CD4-positive, alpha-beta T cell (primary cell): ENCODE measurements around the gene NLGN1. TPM values are rescaled to one million over a fixed set of nuclear protein-coding genes. Genes with fewer than 3 reads are reported as not detected.

Experiments used
- ATAC-seq: fragments of 200-7000 bp; cut with Tn5 transposase; one replicate; pipeline ENCODE4 v1.10.0; 2022; ENCODE audit warnings: mild to moderate bottlenecking; ENCODE audit not compliant: poor library complexity
- CTCF ChIA-PET: fragments of 350-600 bp; sonication (Branson Sonifier 250); formaldehyde crosslinking; loops from one replicate; lab custom pipeline; 2021; ENCODE audit warnings: antibody characterized with exemption, inconsistent platforms; lab: Charles Lee
- POLR2A ChIA-PET: fragments of 350-600 bp; sonication (Branson Sonifier 250); formaldehyde crosslinking; loops from one replicate; lab custom pipeline; 2021; ENCODE audit warnings: antibody characterized with exemption, inconsistent platforms; lab: Charles Lee
- DNase-seq, 14 experiments: peaks; one replicate each; pipeline ENCODE4 v3.0.0-alpha.2; 2013 to 2020; ENCODE audit warnings: mixed read lengths in 2 of 14
- H3K27ac ChIP-seq, 2 donors: one replicate each; pipeline versions ENCODE4 v1.5.1 to v1.7.0; 2013; ENCODE audit warnings: low read length in 2 of 2, low read depth in 1 of 2, mild to moderate bottlenecking in 1 of 2
- H3K27me3 ChIP-seq, 2 experiments: 1 replicate in 1 of 2; 2 replicates in 1 of 2; pipeline versions ENCODE4 v1.6.1 to v1.7.0; 2013; ENCODE audit warnings: low read length in 2 of 2, control low read depth in 1 of 2, mild to moderate bottlenecking in 1 of 2, moderate library complexity in 1 of 2; ENCODE audit not compliant: insufficient read depth in 2 of 2, control insufficient read depth in 1 of 2
- H3K36me3 ChIP-seq: one replicate; pipeline ENCODE4 v1.6.1; 2013; ENCODE audit warnings: low read length, control low read depth; ENCODE audit not compliant: insufficient read depth
- H3K4me1 ChIP-seq: one replicate; pipeline ENCODE4 v1.6.1; 2013; ENCODE audit warnings: low read length, control low read depth; ENCODE audit not compliant: insufficient read depth
- H3K4me3 ChIP-seq: one replicate; pipeline ENCODE4 v1.5.1; 2013; ENCODE audit warnings: mild to moderate bottlenecking, low read length, moderate library complexity
- H3K9me3 ChIP-seq, 2 experiments: 1 replicate in 1 of 2; 2 replicates in 1 of 2; pipeline versions ENCODE4 v1.6.1 to v1.7.0; 2013; ENCODE audit warnings: low read length in 2 of 2, mild to moderate bottlenecking in 2 of 2, control low read depth in 1 of 2, moderate library complexity in 1 of 2; ENCODE audit not compliant: control insufficient read depth in 1 of 2, insufficient read depth in 1 of 2
- H3K27ac Mint-ChIP-seq: one replicate; pipeline ENCODE4 v1.8.0; 2020; ENCODE audit warnings: mixed read lengths
- H3K27me3 Mint-ChIP-seq: one replicate; pipeline ENCODE4 v1.8.0; 2021; ENCODE audit warnings: mixed read lengths
- H3K36me3 Mint-ChIP-seq: one replicate; pipeline ENCODE4 v1.8.0; 2021; ENCODE audit warnings: low read depth, mixed read lengths
- H3K4me1 Mint-ChIP-seq: one replicate; pipeline ENCODE4 v1.8.0; 2021; ENCODE audit warnings: low read depth, mixed read lengths
- H3K4me3 Mint-ChIP-seq: one replicate; pipeline ENCODE4 v1.8.0; 2020; ENCODE audit warnings: mild to moderate bottlenecking, mixed read lengths
- H3K9me3 Mint-ChIP-seq: one replicate; pipeline ENCODE4 v1.8.0; 2020; ENCODE audit warnings: mixed read lengths
- intact Hi-C, 2 experiments: fragments of 100-400 bp; cut with DNase I in 1 of 2; cut with micrococcal nuclease in 1 of 2; formaldehyde crosslinking; loops; one replicate each; pipeline versions ENCODE4 v1.15.1 to v1.9.0; 2023 to 2025; cut with DNase I, micrococcal nuclease
- total RNA-seq, 174 experiments: library from RNA in 2 of 174; stranded (reverse) in 2 of 174; gene quantifications; one replicate each; pipeline ENCODE4 v1.2.3 and lab custom pipeline; 2021 to 2026
- TF ChIP-seq, protein P1 (sequence below): fragments of 200-600 bp; IDR thresholded peaks from one replicate; pipeline ENCODE4 v1.8.0; 2022; ENCODE audit warnings: antibody characterized with exemption, mild to moderate bottlenecking

The NLGN1 gene
- total RNA-seq, 2 experiments from 2014 or later, result not detected

DNA sequence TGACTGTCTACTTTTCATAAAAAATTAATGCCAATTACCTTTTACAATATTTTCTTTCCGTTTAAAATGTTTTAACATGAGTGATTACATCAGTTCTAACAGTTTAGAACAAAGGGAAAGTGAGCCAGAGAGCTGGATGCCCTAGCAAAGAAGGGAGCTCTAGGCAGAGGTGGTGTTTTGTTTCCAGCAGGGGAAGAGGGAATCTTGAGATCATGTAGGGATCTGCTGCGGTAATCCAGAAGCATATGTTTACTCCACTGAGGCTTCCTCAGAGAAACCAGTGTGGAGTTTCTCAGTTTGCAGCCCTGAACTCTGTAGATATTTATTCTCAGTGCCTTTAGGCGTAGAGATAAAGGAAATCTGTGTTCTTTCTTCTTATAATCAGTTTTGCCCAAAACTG, 399.3 kb downstream of the NLGN1 start:
- H3K27ac Mint-ChIP-seq, result no peak overlapping the region
- no peaks in the 10 kb centered on the region for H3K36me3 Mint-ChIP-seq
- no peaks in the 10 kb centered on the region for H3K4me1 ChIP-seq
- no peak overlapping the region for H3K4me3 ChIP-seq
- ChIA-PET CTCF (no interaction called here), POLR2A (no interaction called here)
- TF ChIP-seq, protein P1, sequence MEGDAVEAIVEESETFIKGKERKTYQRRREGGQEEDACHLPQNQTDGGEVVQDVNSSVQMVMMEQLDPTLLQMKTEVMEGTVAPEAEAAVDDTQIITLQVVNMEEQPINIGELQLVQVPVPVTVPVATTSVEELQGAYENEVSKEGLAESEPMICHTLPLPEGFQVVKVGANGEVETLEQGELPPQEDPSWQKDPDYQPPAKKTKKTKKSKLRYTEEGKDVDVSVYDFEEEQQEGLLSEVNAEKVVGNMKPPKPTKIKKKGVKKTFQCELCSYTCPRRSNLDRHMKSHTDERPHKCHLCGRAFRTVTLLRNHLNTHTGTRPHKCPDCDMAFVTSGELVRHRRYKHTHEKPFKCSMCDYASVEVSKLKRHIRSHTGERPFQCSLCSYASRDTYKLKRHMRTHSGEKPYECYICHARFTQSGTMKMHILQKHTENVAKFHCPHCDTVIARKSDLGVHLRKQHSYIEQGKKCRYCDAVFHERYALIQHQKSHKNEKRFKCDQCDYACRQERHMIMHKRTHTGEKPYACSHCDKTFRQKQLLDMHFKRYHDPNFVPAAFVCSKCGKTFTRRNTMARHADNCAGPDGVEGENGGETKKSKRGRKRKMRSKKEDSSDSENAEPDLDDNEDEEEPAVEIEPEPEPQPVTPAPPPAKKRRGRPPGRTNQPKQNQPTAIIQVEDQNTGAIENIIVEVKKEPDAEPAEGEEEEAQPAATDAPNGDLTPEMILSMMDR, result no peak
- intact Hi-C loops, result no loop called here
- ATAC-seq (no peak), DNase-seq (no peak)
- H3K27me3 Mint-ChIP-seq, result no peaks in the 10 kb centered on the region
- no peak overlapping the region for H3K4me3 Mint-ChIP-seq
- no peaks in the 10 kb centered on the region for H3K4me1 Mint-ChIP-seq
- H3K27ac ChIP-seq, result no peak overlapping the region
- H3K27me3 ChIP-seq, result no peaks in the 10 kb centered on the region
- H3K9me3 Mint-ChIP-seq, result no peaks in the 10 kb centered on the region
- no peaks in the 10 kb centered on the region for H3K36me3 ChIP-seq
- H3K9me3 ChIP-seq, result no peaks in the 10 kb centered on the region

DNA sequence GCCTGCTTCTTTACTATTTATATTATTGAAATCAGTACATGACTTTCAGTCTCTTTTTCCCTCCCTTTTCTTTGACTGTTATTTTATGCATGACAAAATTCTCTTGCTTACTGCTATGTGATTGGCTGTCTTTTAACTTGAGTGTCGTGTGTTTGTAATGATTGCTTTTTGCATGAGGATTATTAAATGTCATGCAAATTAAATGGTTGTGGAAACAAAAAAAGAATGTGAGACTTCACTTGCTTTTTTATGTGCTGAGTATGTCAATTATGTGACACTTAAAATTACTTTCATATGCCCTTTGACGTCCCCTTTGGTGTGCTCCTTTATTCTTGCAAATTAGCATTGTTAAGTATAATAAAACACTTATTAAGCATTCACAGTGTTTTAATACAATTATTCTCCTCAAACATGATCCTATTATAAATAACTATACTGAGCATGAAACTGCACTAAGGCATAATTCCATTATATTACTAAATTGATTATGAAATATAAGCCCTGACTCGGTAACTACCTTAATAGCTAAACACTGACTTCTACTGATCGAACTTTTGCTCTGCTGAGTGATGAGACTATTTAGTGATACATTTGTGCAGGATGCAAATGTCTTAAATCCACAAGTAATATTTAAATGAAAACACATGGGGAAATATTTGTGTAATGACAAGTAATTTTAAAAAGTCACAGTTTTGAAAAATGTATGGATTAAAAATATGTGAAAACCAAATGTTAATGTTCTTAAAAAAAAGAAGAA, 401.7 kb downstream of the NLGN1 start:
- intact Hi-C loops, result no loop called here
- ChIA-PET CTCF (no interaction called here), POLR2A (no interaction called here)
- Mint-ChIP-seq H3K4me3 (no peak overlapping the region), H3K4me1 (no peaks in the 10 kb centered on the region), H3K27ac (no peak overlapping the region), H3K27me3 (no peaks in the 10 kb centered on the region), H3K36me3 (no peaks in the 10 kb centered on the region), H3K9me3 (no peaks in the 10 kb centered on the region)
- H3K27ac ChIP-seq, result no peak overlapping the region
- TF ChIP-seq, protein P1, result no peak
- no peak for DNase-seq
- no peaks in the 10 kb centered on the region for H3K36me3 ChIP-seq
- H3K4me3 ChIP-seq, result no peak overlapping the region
- H3K27me3 ChIP-seq, result no peaks in the 10 kb centered on the region
- H3K4me1 ChIP-seq, result no peaks in the 10 kb centered on the region
- ATAC-seq, result no peak
- peaks cover 0 to 4% of the 10 kb centered on the region in 2 experiments for H3K9me3 ChIP-seq

DNA sequence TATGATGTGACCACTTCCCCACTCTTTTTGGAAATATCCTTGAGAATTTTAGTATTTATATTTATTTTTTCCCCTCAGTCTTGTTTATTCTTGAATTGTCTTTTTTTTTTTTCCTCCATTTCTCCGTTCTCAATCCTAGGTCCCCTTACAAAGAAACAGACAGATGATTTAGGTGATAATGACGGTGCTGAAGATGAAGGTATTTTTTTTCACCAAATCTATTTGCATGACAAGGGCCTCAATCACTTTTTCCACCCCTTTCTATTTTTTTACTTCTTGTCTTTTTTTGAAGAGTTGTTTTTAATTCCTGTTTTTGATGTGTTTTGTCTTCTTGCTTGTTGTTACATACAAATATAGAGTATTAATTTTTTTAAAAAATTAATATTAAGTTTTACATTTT, 402.6 kb downstream of the NLGN1 start:
- Histone ChIP-seq H3K27me3 (no peaks in the 10 kb centered on the region), H3K4me3 (no peak overlapping the region), H3K27ac (no peak overlapping the region), H3K36me3 (no peaks in the 10 kb centered on the region), H3K4me1 (no peaks in the 10 kb centered on the region), H3K9me3 (peaks cover 0 to 4% of the 10 kb centered on the region in 2 experiments)
- TF ChIP-seq, protein P1, result no peak
- Mint-ChIP-seq H3K9me3 (no peaks in the 10 kb centered on the region), H3K4me3 (no peak overlapping the region), H3K27ac (no peak overlapping the region), H3K36me3 (no peaks in the 10 kb centered on the region), H3K27me3 (no peaks in the 10 kb centered on the region), H3K4me1 (no peaks in the 10 kb centered on the region)
- DNase-seq (no peak), ATAC-seq (no peak)
- CTCF ChIA-PET, result no interaction called here
- intact Hi-C loops, result no loop called here
- POLR2A ChIA-PET, result no interaction called here
